ENCODE results near the gene RNF19B.

The RNF19B gene

GRCh38 chr1:32967888-32968568 lies 3.4 kb upstream of the RNF19B start:
- no peak for TF ChIP-seq TAF1 (IDR thresholded peaks at IDR 0.05; ENCODE audit: low read depth)
- TF ChIP-seq EGR1 (IDR thresholded peaks at IDR 0.05): no peak
- no peak for TF ChIP-seq NFIC (IDR thresholded peaks at IDR 0.05)
- TF ChIP-seq EP300 (IDR thresholded peaks at IDR 0.05; ENCODE audit: borderline replicate concordance): no peak
- no peak for TF ChIP-seq USF1 (IDR thresholded peaks at IDR 0.05)
- no peak for TF ChIP-seq MAX (IDR thresholded peaks at IDR 0.05)
- TF ChIP-seq REST (IDR thresholded peaks at IDR 0.05; ENCODE audit: low read depth): no peak
- no peak for TF ChIP-seq ZBTB7A (IDR thresholded peaks at IDR 0.05; ENCODE audit: low read depth)
- no peak for TF ChIP-seq CEBPB (IDR thresholded peaks at IDR 0.05)
- no peak for TF ChIP-seq FOXM1 (IDR thresholded peaks at IDR 0.05; ENCODE audit: borderline replicate concordance, low read depth)
- TF ChIP-seq TEAD4 (IDR thresholded peaks at IDR 0.05): no peak
- no peak for TF ChIP-seq YY1 (IDR thresholded peaks at IDR 0.05; ENCODE audit: low read depth)
- no peak for TF ChIP-seq TCF12 (IDR thresholded peaks at IDR 0.05; ENCODE audit: low read depth)
- no peak for TF ChIP-seq RAD21 (IDR thresholded peaks at IDR 0.05; ENCODE audit: low read depth)

GRCh38 chr1:32966900-32967299 lies 2.3 kb upstream of the RNF19B start:
- TF ChIP-seq MAX (IDR thresholded peaks at IDR 0.05) (no peak), RAD21 (IDR thresholded peaks at IDR 0.05; ENCODE audit: low read depth) (no peak), REST (IDR thresholded peaks at IDR 0.05; ENCODE audit: low read depth) (no peak), ZBTB7A (IDR thresholded peaks at IDR 0.05; ENCODE audit: low read depth) (no peak), TAF1 (IDR thresholded peaks at IDR 0.05; ENCODE audit: low read depth) (no peak), TCF12 (IDR thresholded peaks at IDR 0.05; ENCODE audit: low read depth) (no peak), NFIC (IDR thresholded peaks at IDR 0.05) (no peak), USF1 (IDR thresholded peaks at IDR 0.05) (no peak), EP300 (IDR thresholded peaks at IDR 0.05; ENCODE audit: borderline replicate concordance) (no peak), CREB1 (IDR thresholded peaks at IDR 0.05; ENCODE audit: low read depth) (no peak), EGR1 (IDR thresholded peaks at IDR 0.05) (no peak), TEAD4 (IDR thresholded peaks at IDR 0.05) (no peak), YY1 (IDR thresholded peaks at IDR 0.05; ENCODE audit: low read depth) (no peak), FOXM1 (IDR thresholded peaks at IDR 0.05; ENCODE audit: borderline replicate concordance, low read depth) (no peak), CEBPB (IDR thresholded peaks at IDR 0.05) (no peak)

- TF ChIP-seq TEAD4 (IDR thresholded peaks at IDR 0.05): no peak
- no peak for TF ChIP-seq FOXM1 (IDR thresholded peaks at IDR 0.05; ENCODE audit: borderline replicate concordance, low read depth)
- TF ChIP-seq USF1 (IDR thresholded peaks at IDR 0.05): no peak
- TF ChIP-seq YY1 (IDR thresholded peaks at IDR 0.05; ENCODE audit: low read depth): no peak
- TF ChIP-seq TAF1 (IDR thresholded peaks at IDR 0.05; ENCODE audit: low read depth): no peak
- no peak for TF ChIP-seq CREB1 (IDR thresholded peaks at IDR 0.05; ENCODE audit: low read depth)
- TF ChIP-seq RAD21 (IDR thresholded peaks at IDR 0.05; ENCODE audit: low read depth): no peak
- no peak for TF ChIP-seq MAX (IDR thresholded peaks at IDR 0.05)
- no peak for TF ChIP-seq ZBTB7A (IDR thresholded peaks at IDR 0.05; ENCODE audit: low read depth)
Measured at GRCh38 chr1:32965251-32965747, 690 bp upstream of the RNF19B start.

- TF ChIP-seq RAD21 (IDR thresholded peaks at IDR 0.05; ENCODE audit: low read depth) (no peak), EGR1 (IDR thresholded peaks at IDR 0.05) (peak; percentile 72; the same call in 1 of the 2 replicates), FOXM1 (IDR thresholded peaks at IDR 0.05; ENCODE audit: borderline replicate concordance, low read depth) (no peak), ZBTB7A (IDR thresholded peaks at IDR 0.05; ENCODE audit: low read depth) (peak; percentile 53; the same call in 1 of the 2 replicates), MAX (IDR thresholded peaks at IDR 0.05) (peak; percentile 3; the same call in 1 of the 2 replicates), REST (IDR thresholded peaks at IDR 0.05; ENCODE audit: low read depth) (peak; percentile 62)
Measured at GRCh38 chr1:32963746-32964460, 706 bp downstream of the RNF19B start.
